Loucy (cell line): ENCODE results near the gene INO80C.

Source experiments
- H2AFZ ChIP-seq: fragments of 200-600 bp; sonication (generic); 2 replicates; pipeline ENCODE4 v1.6.0; 2016; ENCODE audit warnings: antibody characterized with exemption, mild to moderate bottlenecking, low read length, moderate library complexity
- H3F3A ChIP-seq: fragments of 200-600 bp; 2 replicates; pipeline ENCODE4 v1.6.0; 2016; ENCODE audit warnings: antibody characterized with exemption, low read depth, mild to moderate bottlenecking
- H3K27me3 ChIP-seq: fragments of 200-600 bp; sonication (generic); 2 replicates; pipeline ENCODE4 v1.6.1; 2014; ENCODE audit warnings: low read length, mild to moderate bottlenecking; ENCODE audit not compliant: insufficient read depth, poor library complexity, severe bottlenecking
- H3K36me3 ChIP-seq: fragments of 200-600 bp; sonication (generic); 2 replicates; pipeline ENCODE4 v1.6.1; 2016; ENCODE audit warnings: low read length; ENCODE audit not compliant: insufficient read depth
- H3K4me1 ChIP-seq: fragments of 200-600 bp; sonication (generic); 2 replicates; pipeline ENCODE4 v1.5.1; 2014; ENCODE audit warnings: low read length, mild to moderate bottlenecking; ENCODE audit not compliant: insufficient read depth, poor library complexity, severe bottlenecking
- H3K4me2 ChIP-seq: fragments of 200-600 bp; sonication (generic); 2 replicates; pipeline ENCODE4 v1.6.0; 2014; ENCODE audit warnings: antibody characterized with exemption, low read length, low read depth, mild to moderate bottlenecking; ENCODE audit not compliant: poor library complexity, severe bottlenecking
- H3K4me3 ChIP-seq: fragments of 200-600 bp; sonication (generic); 2 replicates; pipeline ENCODE4 v1.5.1; 2014; ENCODE audit warnings: low read length, mild to moderate bottlenecking, mixed read lengths; ENCODE audit not compliant: poor library complexity, severe bottlenecking
- H3K79me2 ChIP-seq: fragments of 200-600 bp; sonication (generic); 2 replicates; pipeline ENCODE4 v1.6.1; 2014; ENCODE audit warnings: low read length; ENCODE audit not compliant: insufficient read depth
- H3K9ac ChIP-seq: fragments of 200-600 bp; sonication (generic); 2 replicates; pipeline ENCODE4 v1.6.0; 2014; ENCODE audit warnings: mild to moderate bottlenecking, low read depth, low read length, moderate library complexity; ENCODE audit not compliant: poor library complexity, severe bottlenecking
- H3K9me2 ChIP-seq: fragments of 200-600 bp; sonication (generic); replicated peaks from 2 replicates; pipeline ENCODE4 v1.6.1; 2016; ENCODE audit warnings: low read depth, low read length, mixed read lengths
- H3K9me3 ChIP-seq: fragments of 200-600 bp; sonication (generic); 2 replicates; pipeline ENCODE4 v1.6.1; 2014; ENCODE audit warnings: mild to moderate bottlenecking, antibody characterized with exemption, low read length, low read depth; ENCODE audit not compliant: insufficient read depth
- H4K20me1 ChIP-seq: fragments of 200-600 bp; sonication (generic); 2 replicates; pipeline ENCODE4 v1.6.0; 2014; ENCODE audit warnings: antibody characterized with exemption, low read length, mild to moderate bottlenecking; ENCODE audit not compliant: insufficient read depth, poor library complexity, severe bottlenecking
- CTCF ChIP-seq: fragments of 200-600 bp; sonication (generic); conservative IDR thresholded peaks from 2 replicates; pipeline ENCODE4 v1.5.1; 2014; ENCODE audit warnings: mild to moderate bottlenecking, antibody characterized with exemption, low read length
- EZH2phosphoT487 ChIP-seq: fragments of 200-600 bp; IDR thresholded peaks from 2 replicates; pipeline ENCODE4 v1.6.1; 2018; ENCODE audit warnings: antibody characterized with exemption, mild to moderate bottlenecking, moderate library complexity, borderline replicate concordance

INO80C gene

GRCh38 chr18:35511428-35511827 is 13.7 kb upstream of the INO80C start:
- H3K9me2 ChIP-seq: no peaks in the 10 kb centered on the region
- no peaks in the 10 kb centered on the region for H3K27me3 ChIP-seq
- H3K9me3 ChIP-seq: no peaks in the 10 kb centered on the region
- no peak overlapping the region for H2AFZ ChIP-seq
- no peaks in the 10 kb centered on the region for H4K20me1 ChIP-seq
- H3K4me3 ChIP-seq: no peak overlapping the region
- no peaks in the 10 kb centered on the region for H3K79me2 ChIP-seq
- H3F3A ChIP-seq: no peaks in the 10 kb centered on the region
- H3K4me1 ChIP-seq: peaks cover 12% of the 10 kb centered on the region
- H3K4me2 ChIP-seq: no peak overlapping the region
- no peak overlapping the region for H3K9ac ChIP-seq
- TF ChIP-seq EZH2phosphoT487: no peak
- no peak for TF ChIP-seq CTCF
- H3K36me3 ChIP-seq: no peaks in the 10 kb centered on the region

GRCh38 chr18:35510076-35510651 is 12.4 kb upstream of the INO80C start:
- H3K4me2 ChIP-seq: no peak overlapping the region
- no peaks in the 10 kb centered on the region for H3K9me3 ChIP-seq
- H3K4me3 ChIP-seq: no peak overlapping the region
- no peaks in the 10 kb centered on the region for H3K9me2 ChIP-seq
- H4K20me1 ChIP-seq: no peaks in the 10 kb centered on the region
- H3K9ac ChIP-seq: no peak overlapping the region
- no peaks in the 10 kb centered on the region for H3K36me3 ChIP-seq
- H3F3A ChIP-seq: no peaks in the 10 kb centered on the region
- no peaks in the 10 kb centered on the region for H3K79me2 ChIP-seq
- H2AFZ ChIP-seq: no peak overlapping the region
- H3K4me1 ChIP-seq: peaks cover under 1% of the 10 kb centered on the region
- H3K27me3 ChIP-seq: no peaks in the 10 kb centered on the region
- TF ChIP-seq CTCF (no peak), EZH2phosphoT487 (no peak)

GRCh38 chr18:35508746-35509338 is 11.1 kb upstream of the INO80C start:
- H3K4me2 ChIP-seq: no peak overlapping the region
- no peaks in the 10 kb centered on the region for H4K20me1 ChIP-seq
- H2AFZ ChIP-seq: no peak overlapping the region
- H3K79me2 ChIP-seq: no peaks in the 10 kb centered on the region
- no peaks in the 10 kb centered on the region for H3K36me3 ChIP-seq
- no peak overlapping the region for H3K4me3 ChIP-seq
- no peak overlapping the region for H3K9ac ChIP-seq
- no peaks in the 10 kb centered on the region for H3K27me3 ChIP-seq
- no peaks in the 10 kb centered on the region for H3K9me3 ChIP-seq
- no peaks in the 10 kb centered on the region for H3K4me1 ChIP-seq
- H3F3A ChIP-seq: no peaks in the 10 kb centered on the region
- TF ChIP-seq CTCF (no peak), EZH2phosphoT487 (no peak)
- no peaks in the 10 kb centered on the region for H3K9me2 ChIP-seq
